Measurements from ENCODE around the gene HMGB1.

HMGB1 gene

GRCh38 chr13:30465593-30466357 lies at the start of gene HMGB1:
HMGB1 (minus strand) TSS chr13:30465936; CDS start chr13:30463680, 2,256 bp downstream.
- Histone ChIP-seq H3K9me3 (ENCODE audit: control insufficient read depth in 1 of 2, low read length in 2 of 2) (no peaks in the 10 kb centered on the region), H3K27ac (ENCODE audit: low read depth, low read length) (peak within 1 kb of the TSS; percentile 99), H3K27me3 (ENCODE audit: control insufficient read depth in 1 of 2, insufficient read depth in 2 of 2, low read length in 2 of 2) (no peaks in the 10 kb centered on the region), H3K9ac (ENCODE audit: low read depth in 1 of 2, low read length in 2 of 2) (peak within 1 kb of the TSS; percentile 76 to 91), H3K4me1 (ENCODE audit: control insufficient read depth in 1 of 2, insufficient read depth in 2 of 2, low read length in 2 of 2) (peaks cover 26 to 32% of the 10 kb centered on the region in 2 donors), H3K36me3 (ENCODE audit: control insufficient read depth in 1 of 2, insufficient read depth in 2 of 2, low read length in 2 of 2) (peaks cover 11 to 17% of the 10 kb centered on the region in 2 donors), H3K4me3 (ENCODE audit: low read depth in 1 of 2, low read length in 2 of 2) (peak within 1 kb of the TSS; percentile 74)

GRCh38 chr13:30510811-30511371 lies 45.2 kb upstream of the HMGB1 start:
- no peaks in the 10 kb centered on the region for H3K27me3 ChIP-seq (ENCODE audit: control insufficient read depth in 1 of 2, insufficient read depth in 2 of 2, low read length in 2 of 2)
- no peak overlapping the region for H3K4me3 ChIP-seq (ENCODE audit: low read depth in 1 of 2, low read length in 2 of 2)
- H3K9me3 ChIP-seq (ENCODE audit: control insufficient read depth in 1 of 2, low read length in 2 of 2) = no peaks in the 10 kb centered on the region
- H3K27ac ChIP-seq (ENCODE audit: low read depth, low read length) = no peak overlapping the region
- H3K9ac ChIP-seq (ENCODE audit: low read depth in 1 of 2, low read length in 2 of 2) = no peak overlapping the region
- no peaks in the 10 kb centered on the region for H3K4me1 ChIP-seq (ENCODE audit: control insufficient read depth in 1 of 2, insufficient read depth in 2 of 2, low read length in 2 of 2)
- H3K36me3 ChIP-seq (ENCODE audit: control insufficient read depth in 1 of 2, insufficient read depth in 2 of 2, low read length in 2 of 2) = no peaks in the 10 kb centered on the region

DNA sequence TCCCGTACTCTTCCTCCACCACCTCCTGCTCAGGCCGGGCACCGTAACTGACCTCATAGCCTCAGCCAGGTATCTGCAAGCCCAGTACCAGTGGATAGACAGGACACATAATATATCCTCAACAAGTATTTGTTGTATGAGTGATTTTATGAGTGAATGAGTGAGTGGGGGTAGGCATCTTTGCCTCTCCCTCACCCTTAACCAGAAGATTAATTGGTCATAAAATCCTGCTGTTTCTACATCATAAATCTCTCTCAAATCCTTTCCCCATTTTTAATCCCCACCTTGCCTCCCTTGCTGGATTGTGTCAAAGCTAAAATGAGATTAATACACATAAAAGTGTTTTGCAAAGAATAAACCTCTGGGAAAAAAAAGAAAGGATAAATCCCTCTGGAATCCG lies 44.4 kb upstream of the HMGB1 start:
- H3K4me3 ChIP-seq (ENCODE audit: low read depth in 1 of 2, low read length in 2 of 2) = no peak overlapping the region
- H3K27ac ChIP-seq (ENCODE audit: low read depth, low read length) = no peak overlapping the region
- no peak overlapping the region for H3K9ac ChIP-seq (ENCODE audit: low read depth in 1 of 2, low read length in 2 of 2)
- no peaks in the 10 kb centered on the region for H3K27me3 ChIP-seq (ENCODE audit: control insufficient read depth in 1 of 2, insufficient read depth in 2 of 2, low read length in 2 of 2)
- no peaks in the 10 kb centered on the region for H3K9me3 ChIP-seq (ENCODE audit: control insufficient read depth in 1 of 2, low read length in 2 of 2)
- no peaks in the 10 kb centered on the region for H3K36me3 ChIP-seq (ENCODE audit: control insufficient read depth in 1 of 2, insufficient read depth in 2 of 2, low read length in 2 of 2)
- no peaks in the 10 kb centered on the region for H3K4me1 ChIP-seq (ENCODE audit: control insufficient read depth in 1 of 2, insufficient read depth in 2 of 2, low read length in 2 of 2)

GRCh38 chr13:30509254-30510050 lies 43.7 kb upstream of the HMGB1 start:
- Histone ChIP-seq H3K27me3 (ENCODE audit: control insufficient read depth in 1 of 2, insufficient read depth in 2 of 2, low read length in 2 of 2) (no peaks in the 10 kb centered on the region), H3K9ac (ENCODE audit: low read depth in 1 of 2, low read length in 2 of 2) (no peak overlapping the region), H3K36me3 (ENCODE audit: control insufficient read depth in 1 of 2, insufficient read depth in 2 of 2, low read length in 2 of 2) (no peaks in the 10 kb centered on the region), H3K4me3 (ENCODE audit: low read depth in 1 of 2, low read length in 2 of 2) (no peak overlapping the region), H3K4me1 (ENCODE audit: control insufficient read depth in 1 of 2, insufficient read depth in 2 of 2, low read length in 2 of 2) (no peaks in the 10 kb centered on the region), H3K9me3 (ENCODE audit: control insufficient read depth in 1 of 2, low read length in 2 of 2) (no peaks in the 10 kb centered on the region), H3K27ac (ENCODE audit: low read depth, low read length) (no peak overlapping the region)

DNA sequence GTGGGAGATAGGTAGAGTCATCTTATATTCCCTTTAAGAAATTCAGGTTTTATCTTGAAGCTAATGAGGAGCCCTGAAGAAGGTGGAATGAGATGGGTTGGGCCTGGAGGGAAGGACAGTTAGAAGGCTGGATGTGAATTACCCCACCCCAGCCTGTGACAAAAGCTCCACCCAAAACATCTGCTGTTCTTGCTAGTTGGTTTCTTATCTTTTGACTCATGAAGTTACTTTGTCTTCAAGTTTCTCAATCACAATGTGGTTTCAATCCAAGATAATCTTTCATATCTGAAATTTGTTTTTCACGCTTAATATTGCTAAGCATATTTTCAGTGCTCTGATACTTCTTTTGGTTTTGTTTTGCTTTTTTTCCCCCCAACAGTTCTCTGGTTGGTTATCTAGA lies 38.3 kb upstream of the HMGB1 start:
- no peak overlapping the region for H3K9ac ChIP-seq (ENCODE audit: low read depth in 1 of 2, low read length in 2 of 2)
- H3K27ac ChIP-seq (ENCODE audit: low read depth, low read length) = no peak overlapping the region
- peaks cover 0 to 4% of the 10 kb centered on the region in 2 donors for H3K4me1 ChIP-seq (ENCODE audit: control insufficient read depth in 1 of 2, insufficient read depth in 2 of 2, low read length in 2 of 2)
- H3K9me3 ChIP-seq (ENCODE audit: control insufficient read depth in 1 of 2, low read length in 2 of 2) = no peaks in the 10 kb centered on the region
- no peak overlapping the region for H3K4me3 ChIP-seq (ENCODE audit: low read depth in 1 of 2, low read length in 2 of 2)
- no peaks in the 10 kb centered on the region for H3K27me3 ChIP-seq (ENCODE audit: control insufficient read depth in 1 of 2, insufficient read depth in 2 of 2, low read length in 2 of 2)
- no peaks in the 10 kb centered on the region for H3K36me3 ChIP-seq (ENCODE audit: control insufficient read depth in 1 of 2, insufficient read depth in 2 of 2, low read length in 2 of 2)

DNA sequence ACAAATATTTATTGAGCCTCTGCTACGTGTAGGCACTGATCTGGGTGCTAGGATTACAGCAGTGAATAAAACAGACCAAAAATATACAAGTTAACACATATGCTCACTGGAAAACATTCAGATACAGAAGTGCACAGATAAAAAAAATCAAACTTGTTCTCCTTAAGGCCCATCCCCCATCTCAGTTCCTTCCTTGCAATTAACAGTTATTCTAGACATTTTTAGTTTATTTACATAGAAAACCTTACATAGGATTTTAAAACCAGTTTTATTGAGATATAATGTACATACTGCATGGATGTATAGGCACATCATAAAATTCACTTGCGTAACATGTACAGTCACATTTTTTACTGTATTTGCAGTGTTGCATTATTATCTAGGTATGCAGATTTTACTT lies 36.5 kb upstream of the HMGB1 start:
- no peaks in the 10 kb centered on the region for H3K9me3 ChIP-seq (ENCODE audit: control insufficient read depth in 1 of 2, low read length in 2 of 2)
- H3K4me3 ChIP-seq (ENCODE audit: low read depth in 1 of 2, low read length in 2 of 2) = no peak overlapping the region
- no peaks in the 10 kb centered on the region for H3K27me3 ChIP-seq (ENCODE audit: control insufficient read depth in 1 of 2, insufficient read depth in 2 of 2, low read length in 2 of 2)
- H3K9ac ChIP-seq (ENCODE audit: low read depth in 1 of 2, low read length in 2 of 2) = no peak overlapping the region
- peaks cover 0 to 4% of the 10 kb centered on the region in 2 donors for H3K4me1 ChIP-seq (ENCODE audit: control insufficient read depth in 1 of 2, insufficient read depth in 2 of 2, low read length in 2 of 2)
- H3K27ac ChIP-seq (ENCODE audit: low read depth, low read length) = no peak overlapping the region
- H3K36me3 ChIP-seq (ENCODE audit: control insufficient read depth in 1 of 2, insufficient read depth in 2 of 2, low read length in 2 of 2) = no peaks in the 10 kb centered on the region

- Histone ChIP-seq H3K9ac (ENCODE audit: low read depth in 1 of 2, low read length in 2 of 2) (no peak overlapping the region), H3K27ac (ENCODE audit: low read depth, low read length) (no peak overlapping the region), H3K36me3 (ENCODE audit: control insufficient read depth in 1 of 2, insufficient read depth in 2 of 2, low read length in 2 of 2) (no peaks in the 10 kb centered on the region), H3K4me1 (ENCODE audit: control insufficient read depth in 1 of 2, insufficient read depth in 2 of 2, low read length in 2 of 2) (peaks cover 0 to 4% of the 10 kb centered on the region in 2 donors), H3K9me3 (ENCODE audit: control insufficient read depth in 1 of 2, low read length in 2 of 2) (no peaks in the 10 kb centered on the region), H3K27me3 (ENCODE audit: control insufficient read depth in 1 of 2, insufficient read depth in 2 of 2, low read length in 2 of 2) (no peaks in the 10 kb centered on the region), H3K4me3 (ENCODE audit: low read depth in 1 of 2, low read length in 2 of 2) (no peak overlapping the region)
These were observed 33.6 kb upstream of the HMGB1 start for GRCh38 chr13:30499338-30499737.

DNA sequence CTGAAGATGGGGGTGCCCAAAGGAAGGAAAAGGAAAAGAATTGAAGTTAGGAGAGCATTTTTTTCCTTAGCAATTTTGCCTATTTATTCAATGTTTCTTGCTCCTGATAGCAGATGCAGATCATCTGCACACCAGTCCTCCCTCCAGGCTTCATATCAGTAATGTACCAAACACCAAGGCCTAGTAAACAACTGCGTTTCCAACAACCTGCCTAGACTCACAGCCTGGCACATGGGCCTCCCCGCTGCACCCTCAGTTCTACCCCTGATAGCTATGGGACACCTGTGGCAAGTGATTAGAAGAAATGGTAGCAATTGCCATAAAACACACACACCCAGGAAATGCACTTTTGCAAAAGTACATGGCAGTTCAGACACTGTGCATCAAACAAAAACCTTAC lies 30.4 kb upstream of the HMGB1 start:
- Histone ChIP-seq H3K27ac (ENCODE audit: low read depth, low read length) (no peak overlapping the region), H3K27me3 (ENCODE audit: control insufficient read depth in 1 of 2, insufficient read depth in 2 of 2, low read length in 2 of 2) (no peaks in the 10 kb centered on the region), H3K9ac (ENCODE audit: low read depth in 1 of 2, low read length in 2 of 2) (no peak overlapping the region), H3K9me3 (ENCODE audit: control insufficient read depth in 1 of 2, low read length in 2 of 2) (no peaks in the 10 kb centered on the region), H3K4me3 (ENCODE audit: low read depth in 1 of 2, low read length in 2 of 2) (no peak overlapping the region), H3K36me3 (ENCODE audit: control insufficient read depth in 1 of 2, insufficient read depth in 2 of 2, low read length in 2 of 2) (no peaks in the 10 kb centered on the region), H3K4me1 (ENCODE audit: control insufficient read depth in 1 of 2, insufficient read depth in 2 of 2, low read length in 2 of 2) (no peaks in the 10 kb centered on the region)

- H3K36me3 ChIP-seq (ENCODE audit: control insufficient read depth in 1 of 2, insufficient read depth in 2 of 2, low read length in 2 of 2) = no peaks in the 10 kb centered on the region
- H3K9me3 ChIP-seq (ENCODE audit: control insufficient read depth in 1 of 2, low read length in 2 of 2) = no peaks in the 10 kb centered on the region
- no peaks in the 10 kb centered on the region for H3K4me1 ChIP-seq (ENCODE audit: control insufficient read depth in 1 of 2, insufficient read depth in 2 of 2, low read length in 2 of 2)
- no peak overlapping the region for H3K27ac ChIP-seq (ENCODE audit: low read depth, low read length)
- no peaks in the 10 kb centered on the region for H3K27me3 ChIP-seq (ENCODE audit: control insufficient read depth in 1 of 2, insufficient read depth in 2 of 2, low read length in 2 of 2)
- H3K4me3 ChIP-seq (ENCODE audit: low read depth in 1 of 2, low read length in 2 of 2) = no peak overlapping the region
- no peak overlapping the region for H3K9ac ChIP-seq (ENCODE audit: low read depth in 1 of 2, low read length in 2 of 2)
These were observed 30.0 kb upstream of the HMGB1 start for GRCh38 chr13:30495746-30496145.
